NCI-H345 (cell line): ENCODE results near the gene RND1.
"Not testable (repeated sequence)": the region's sequence is repeated elsewhere in the genome, so short reads cannot be mapped to it uniquely, and the experiment has no call there.

Experiments
- DNase-seq: peaks from one replicate; lab custom pipeline; 2025; lab: John Stamatoyannopoulos, UW

RND1 gene

DNA sequence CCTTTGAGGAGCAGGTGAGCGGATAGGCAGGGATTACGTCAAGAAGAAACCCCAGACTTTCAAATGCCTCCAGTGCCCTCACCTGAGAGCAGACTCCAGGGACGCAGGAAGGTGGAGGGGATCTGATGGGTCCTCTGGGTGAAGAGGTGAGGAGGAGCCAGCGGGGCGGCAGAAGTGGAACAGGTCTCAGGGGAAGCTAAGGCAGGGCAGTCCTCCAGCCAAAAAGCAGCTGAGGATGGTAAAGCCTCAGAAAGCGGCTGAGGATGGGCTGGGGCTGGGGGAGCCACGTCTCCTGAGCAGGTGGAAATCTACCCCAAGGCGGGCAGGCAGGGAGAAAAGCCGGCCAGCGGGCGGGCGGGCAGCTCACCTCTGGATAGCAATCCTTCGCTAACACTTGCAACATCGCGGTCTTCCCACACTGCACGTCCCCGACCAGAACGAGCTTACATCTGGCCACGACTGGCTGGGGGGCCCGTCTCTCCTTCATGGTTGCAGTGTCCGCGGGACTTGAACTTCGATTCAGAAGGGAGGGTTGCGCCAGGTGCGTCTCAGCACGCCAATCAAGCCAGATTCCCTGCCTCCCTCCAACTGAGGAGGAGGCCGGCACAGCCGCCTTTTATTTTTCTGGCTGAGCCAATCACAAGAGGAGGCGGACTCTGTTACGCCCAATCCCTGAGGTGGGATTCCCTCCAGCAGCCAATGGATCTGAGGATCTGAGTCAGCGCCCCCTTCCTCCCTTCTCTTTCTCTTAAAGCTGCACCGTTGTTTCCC, at the start of gene RND1:
Gene RND1 (minus strand): TSS at position 590 of the 771 bp plus-strand sequence. CDS start 103 bp downstream, at position 487.
- peak; percentile 75 for DNase-seq

DNA sequence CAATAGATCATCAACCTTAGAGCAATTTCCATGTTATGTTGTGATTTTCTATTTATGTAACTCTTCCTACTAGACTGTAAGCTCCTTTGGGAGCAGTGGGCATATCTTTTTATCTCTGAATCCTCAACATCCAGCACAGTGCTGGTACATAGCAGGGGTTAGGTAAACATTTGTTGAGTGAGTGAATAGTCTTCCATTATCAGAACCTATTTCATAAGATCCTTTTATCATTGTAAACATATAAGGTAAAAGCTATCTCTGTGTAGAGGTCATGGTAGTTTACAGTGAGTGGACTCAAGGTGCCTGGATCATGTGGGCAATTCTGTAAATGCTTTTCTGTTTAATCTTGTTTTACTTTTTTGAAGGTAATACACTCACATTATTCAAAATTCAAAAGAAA, 44.5 kb upstream of the RND1 start:
- no peak for DNase-seq

DNA sequence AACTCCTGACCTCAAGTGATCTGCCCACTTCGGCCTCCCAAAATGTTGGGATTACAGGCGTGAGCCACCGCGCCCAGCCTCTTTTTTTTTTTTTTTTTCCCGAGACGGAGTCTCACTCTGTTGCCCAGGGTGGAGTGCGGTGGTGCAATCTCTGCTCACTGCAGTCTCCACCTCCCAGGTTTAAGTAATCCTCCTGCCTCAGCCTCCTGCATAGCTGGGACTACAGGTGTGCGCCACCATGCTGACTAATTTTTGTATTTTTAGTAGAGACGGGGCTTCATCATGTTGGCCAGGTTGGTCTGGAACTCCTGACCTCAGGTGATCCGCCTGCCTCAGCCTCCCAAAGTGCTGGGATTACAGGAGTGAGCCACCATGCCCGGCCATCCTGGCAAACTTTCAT, 44.0 kb upstream of the RND1 start:
- not testable (repeated sequence) for DNase-seq

DNA sequence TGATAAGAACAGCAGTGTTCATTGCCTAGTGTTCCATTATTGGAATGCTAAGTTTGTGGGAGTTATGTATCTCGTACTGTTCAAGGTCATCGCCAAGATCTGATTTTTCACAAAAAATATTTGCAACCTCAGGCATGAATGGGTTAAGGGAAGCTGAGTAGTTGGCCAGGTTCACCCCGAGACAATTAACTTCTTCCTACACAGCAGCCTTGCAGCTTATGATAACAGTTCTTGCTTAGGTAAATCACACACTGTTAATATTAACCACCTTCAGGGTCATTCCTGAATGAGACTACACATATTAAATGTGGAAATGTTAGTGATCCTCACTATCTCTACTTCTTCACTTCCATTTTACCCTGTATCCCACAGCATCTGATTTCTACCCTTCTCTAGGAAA, 41.6 kb upstream of the RND1 start:
- DNase-seq, result no peak

DNA sequence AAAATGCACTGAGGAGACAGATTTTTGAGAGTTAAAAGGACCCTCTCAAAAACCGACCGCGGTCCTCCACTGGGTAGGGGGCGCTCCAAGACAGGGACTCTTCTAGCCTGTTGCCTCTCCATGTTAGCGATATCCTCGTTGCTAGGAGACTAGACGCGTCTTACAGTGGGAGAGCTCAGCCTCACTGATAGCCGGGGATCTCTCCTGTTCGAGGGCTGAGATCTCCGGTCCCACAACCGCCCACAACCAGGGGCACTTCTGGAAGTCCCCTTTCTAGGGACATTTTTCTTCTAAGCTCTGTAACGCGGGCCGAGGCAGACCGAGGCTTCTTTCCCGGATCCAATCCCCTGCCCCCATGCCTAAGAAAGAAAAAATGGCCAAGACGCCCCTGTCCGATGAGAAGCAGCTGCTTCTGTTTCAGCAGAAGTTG, 38.3 kb upstream of the RND1 start:
- no peak for DNase-seq

DNA sequence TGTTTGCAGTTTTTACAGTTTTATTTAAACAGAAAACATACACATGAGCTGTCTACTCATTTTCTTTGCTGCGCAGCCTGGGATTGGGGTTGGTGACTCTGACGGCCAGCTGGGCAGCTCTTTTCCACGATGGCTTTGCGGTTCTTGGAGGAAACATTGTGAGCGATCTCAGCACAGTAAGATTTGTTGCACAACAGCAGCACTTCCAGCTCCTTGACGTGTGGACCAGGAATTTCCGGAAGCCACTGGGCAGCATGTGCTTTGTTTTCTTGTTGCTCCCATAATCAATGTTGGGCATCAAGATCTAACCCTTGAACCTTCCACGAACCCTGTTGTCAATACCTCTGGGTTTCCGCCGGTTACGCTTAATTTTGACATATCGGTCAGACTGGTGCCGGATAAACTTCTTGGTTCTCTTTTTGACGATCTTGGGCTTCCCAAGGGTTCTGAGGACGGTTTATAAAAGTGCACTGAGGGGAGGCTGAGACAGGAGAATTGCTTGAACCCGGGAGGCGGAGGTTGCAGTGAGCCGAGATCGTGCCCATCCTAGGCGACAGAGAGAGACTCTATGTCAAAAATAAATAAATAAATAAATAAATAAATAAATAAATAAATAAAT, 37.8 kb upstream of the RND1 start:
- DNase-seq, result no peak

DNA sequence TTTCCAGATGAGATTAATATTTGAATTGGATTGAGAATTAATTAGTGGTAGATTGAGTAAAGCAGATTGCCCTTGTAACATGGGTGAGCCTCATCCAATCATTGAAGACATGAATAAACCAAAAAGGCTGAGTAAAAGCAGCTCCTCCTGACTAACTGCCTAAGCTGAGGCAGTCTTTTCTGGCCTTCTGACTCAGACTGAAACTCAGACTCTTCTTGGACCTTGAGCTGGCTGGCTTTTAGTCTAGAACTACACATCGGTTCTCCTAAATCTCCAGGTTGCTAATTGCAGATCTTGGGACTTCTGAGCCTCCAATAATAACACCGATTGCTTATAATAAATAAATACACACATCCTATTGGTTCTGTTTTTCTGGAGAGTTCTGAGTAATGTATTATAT, 35.6 kb upstream of the RND1 start:
- DNase-seq, result no peak

DNA sequence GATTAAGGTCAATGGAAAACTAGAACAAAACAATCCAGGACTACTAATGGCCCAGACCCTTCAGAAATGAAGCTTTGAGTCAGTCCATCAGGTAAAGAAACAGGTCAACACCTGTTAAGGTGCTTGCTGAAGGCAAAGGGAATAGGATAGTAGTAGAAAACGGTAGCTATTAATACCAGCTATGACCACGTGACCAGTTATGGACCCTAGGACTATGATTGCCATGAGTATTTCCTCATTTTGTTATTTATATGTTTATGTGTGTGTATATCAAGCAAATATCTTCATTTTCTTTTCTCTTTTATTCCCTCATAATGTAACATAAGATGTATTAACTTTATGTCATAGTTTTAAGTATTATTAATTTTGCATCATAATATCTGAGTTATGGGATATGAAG, 34.0 kb upstream of the RND1 start:
- DNase-seq, result no peak

DNA sequence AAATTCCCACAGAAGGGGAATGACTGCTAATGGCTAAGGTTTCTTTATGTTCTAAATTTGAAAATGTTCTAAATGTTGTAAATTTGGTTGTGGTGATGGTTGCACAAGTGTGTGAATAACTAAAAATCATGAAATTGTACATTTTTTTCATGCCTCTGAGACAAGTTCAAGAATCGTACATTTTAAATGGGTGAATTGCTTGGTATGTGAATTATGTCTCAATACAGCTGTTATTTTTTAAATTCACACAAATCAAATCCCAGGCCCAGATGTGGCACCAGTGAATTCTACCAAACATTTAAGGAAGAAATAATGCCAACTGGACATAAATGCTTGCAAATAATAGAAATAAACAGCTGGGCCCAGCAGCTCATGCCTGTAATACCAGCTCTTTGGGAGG, 28.6 kb upstream of the RND1 start:
- DNase-seq, result no peak

DNA sequence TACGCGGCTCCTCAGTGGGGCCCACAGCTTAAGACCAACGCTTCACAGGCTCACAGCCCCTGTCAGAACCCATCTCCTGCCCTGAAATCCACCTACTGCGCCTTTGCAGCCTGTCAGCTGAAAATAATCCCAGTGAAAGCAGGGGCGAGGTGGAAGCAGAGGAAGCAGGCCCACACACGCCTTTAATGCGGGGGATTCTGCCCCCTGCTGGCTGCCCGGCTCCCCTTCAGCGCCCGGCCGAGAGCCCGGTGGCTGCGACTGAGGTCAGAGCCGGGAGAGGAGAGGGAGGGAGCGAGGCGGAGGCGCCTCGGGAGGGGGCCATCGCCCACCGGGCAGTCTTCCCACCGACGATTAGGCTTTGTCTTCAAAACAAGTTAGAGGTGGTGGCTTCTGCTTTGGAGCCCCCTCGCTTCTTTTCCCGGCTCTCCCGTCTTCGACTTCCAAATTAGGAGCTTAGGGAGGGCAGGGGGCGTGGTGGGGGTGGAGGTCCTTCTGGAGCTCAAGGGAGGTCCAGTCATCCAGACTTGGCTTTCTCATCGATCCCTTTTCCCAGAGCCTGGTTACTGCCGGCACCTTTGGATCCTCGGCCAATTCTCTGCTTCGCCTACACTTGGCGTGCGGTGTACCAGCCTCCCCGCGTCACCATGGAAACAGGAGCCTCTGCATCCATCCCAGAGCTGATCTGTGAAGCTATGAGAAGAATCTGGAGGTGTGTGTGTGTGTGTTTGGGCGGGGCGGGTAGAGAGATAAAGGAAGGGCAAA, 25.2 kb upstream of the RND1 start:
- DNase-seq, result peak; percentile 21

DNA sequence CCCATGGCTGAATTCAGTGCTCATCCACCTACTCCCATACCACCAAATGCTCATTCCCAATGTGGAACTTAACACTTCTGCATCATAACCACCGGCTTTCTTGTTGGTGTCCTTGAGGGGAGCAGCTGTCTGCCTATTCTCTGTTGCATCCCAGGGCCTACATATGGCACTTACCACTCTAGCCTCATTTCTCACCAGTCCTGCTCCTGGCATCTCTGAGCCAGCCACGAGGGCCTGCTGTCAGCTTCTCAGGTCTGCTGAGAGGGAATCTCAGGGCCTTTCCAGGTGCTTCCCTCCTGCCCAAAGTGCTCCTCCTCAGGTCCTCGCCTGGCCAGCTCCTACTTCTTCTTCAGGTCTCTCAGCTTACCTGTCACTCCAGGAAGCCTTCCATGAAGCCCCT, 24.0 kb upstream of the RND1 start:
- DNase-seq, result no peak

DNA sequence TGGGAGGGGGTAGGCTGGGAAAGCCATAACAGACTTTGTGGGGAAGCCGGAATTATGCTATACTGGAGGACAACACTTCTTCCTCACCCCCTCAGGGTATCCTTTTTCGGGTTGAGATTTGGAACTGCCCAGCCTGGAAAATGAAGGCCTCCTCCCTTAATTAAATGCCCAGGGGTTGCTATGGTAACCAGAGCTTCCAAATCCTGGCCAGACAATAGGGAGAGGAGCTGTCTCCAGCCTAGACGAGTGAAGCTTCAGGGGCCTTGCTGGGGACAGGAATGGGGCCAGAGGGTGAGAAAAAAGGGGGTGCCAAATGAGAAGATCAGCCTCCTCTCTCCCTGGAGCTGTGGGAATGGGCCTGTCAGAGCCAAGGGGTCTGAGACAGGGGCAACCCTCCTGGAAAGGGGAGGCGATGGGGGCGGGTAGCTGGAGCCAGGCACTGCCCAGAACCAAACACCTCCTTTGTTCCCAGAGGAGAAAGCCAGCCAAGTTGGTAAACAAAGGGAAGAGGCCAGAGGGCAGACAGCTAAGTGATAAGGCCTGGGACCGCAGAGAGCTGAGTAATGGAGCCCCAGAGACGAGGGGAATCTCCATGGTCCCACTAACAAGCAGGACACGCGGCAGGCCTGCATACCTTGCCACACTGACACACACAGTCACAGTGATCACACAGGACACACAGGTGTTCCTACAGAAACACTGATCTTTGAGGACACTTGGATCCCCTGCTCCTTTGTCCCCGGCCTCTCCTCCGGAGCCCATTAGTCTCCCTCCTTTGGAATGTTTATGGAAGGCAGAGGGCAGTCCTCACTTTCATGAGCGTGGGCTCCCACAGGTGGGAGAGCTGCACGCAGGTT, 17.9 kb upstream of the RND1 start:
- no peak for DNase-seq

DNA sequence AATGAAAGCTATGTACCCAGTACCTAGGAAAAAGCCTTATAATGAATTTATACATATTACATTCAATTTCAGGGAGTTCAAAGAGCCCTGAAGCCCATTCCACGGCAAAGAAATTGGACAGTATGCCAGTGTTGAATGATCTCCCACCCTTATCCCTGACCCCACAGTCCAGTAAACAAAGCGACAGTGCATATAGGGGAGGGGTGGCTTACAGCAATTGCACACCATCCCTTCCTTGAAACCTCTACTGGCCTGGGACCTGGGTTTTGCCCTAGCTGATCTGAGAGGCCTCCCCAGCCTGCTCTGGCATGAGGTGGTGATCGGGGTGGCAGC, 17.3 kb upstream of the RND1 start:
- DNase-seq, result no peak

DNA sequence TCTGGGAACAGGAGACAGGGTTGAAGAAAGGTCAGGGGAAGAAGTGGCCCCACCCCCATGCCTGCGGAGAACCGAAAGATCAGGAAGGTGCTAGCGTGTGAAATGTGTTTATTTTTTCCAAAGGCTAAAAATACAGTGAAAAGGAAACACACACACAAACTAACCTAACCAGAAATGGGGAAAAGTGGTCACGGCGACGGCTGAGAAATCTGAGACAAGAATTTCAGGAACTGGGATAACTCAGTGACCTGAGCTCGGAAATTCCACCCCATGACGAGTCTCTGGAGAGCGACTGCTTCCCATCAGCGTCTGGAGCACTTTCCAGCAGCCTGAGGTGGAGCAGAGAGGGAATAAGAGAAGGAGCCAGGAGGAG, 16.6 kb upstream of the RND1 start:
- DNase-seq, result no peak

DNA sequence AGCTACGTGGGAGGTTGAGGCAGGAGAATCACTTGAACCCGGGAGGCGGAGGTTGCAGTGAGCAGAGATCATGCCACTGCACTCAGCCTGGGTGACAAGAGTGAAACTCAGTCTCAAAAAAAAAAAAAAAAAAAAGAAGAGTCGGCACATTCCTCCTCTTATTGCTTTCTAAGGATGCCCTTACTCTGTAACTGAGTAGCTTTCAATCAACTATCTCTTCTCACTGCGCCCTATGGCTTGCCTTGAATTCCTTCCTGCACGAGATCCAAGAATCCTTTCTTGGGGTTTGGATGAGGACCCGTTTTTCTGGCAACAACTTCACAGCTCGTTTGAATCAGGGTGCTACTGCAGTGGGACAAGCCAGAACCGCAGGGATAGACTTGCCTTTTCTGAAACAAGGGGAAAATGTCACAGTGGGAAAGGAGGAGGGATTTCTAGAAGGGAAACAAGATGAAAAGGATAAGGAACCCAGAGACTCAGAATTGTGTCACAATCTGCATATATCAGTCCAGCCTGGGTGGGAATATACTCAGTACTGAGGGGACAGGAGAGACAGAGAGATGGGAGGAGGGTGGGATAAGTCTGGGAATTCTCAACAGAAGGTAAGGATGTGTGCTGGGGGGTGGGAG, 16.1 kb upstream of the RND1 start:
- no peak for DNase-seq

DNA sequence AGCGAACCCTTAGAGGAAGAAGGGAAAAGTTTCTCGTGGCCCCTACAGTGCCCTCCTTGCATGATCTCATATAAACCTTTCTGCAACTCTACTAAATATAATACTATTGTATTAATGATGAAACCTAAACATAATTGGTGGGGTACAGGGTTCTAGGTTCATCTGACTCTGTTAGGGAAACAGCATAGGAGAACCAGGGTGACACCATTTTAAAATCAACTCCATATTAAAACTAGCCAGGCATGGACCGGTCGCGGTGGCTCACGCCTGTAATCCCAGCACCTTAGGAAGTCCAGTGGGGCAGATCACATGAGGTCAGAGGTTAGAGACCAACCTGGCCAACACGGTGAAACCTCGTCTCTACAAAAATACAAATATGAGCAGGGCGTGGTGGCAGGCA, 15.0 kb upstream of the RND1 start:
- DNase-seq, result no peak

DNA sequence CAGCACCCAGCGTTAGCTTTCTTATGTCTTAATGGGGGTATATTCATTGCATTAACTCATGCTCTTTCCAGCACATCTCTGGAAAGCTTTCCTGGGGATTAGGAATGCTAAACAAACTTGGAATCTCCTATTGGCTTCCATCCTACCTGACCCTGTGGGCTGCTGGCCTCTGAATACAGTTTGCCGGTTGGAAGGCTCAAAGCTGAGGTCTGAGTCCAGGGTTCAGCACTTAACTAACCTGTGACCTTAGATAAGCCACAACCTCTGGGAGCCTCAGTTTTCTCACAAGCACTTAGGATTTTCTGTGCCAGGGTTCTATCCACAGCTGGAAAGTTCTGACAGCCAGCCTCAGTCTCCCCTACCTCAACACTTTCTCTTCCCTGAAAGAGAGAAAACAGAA, 12.9 kb upstream of the RND1 start:
- DNase-seq, result no peak

DNA sequence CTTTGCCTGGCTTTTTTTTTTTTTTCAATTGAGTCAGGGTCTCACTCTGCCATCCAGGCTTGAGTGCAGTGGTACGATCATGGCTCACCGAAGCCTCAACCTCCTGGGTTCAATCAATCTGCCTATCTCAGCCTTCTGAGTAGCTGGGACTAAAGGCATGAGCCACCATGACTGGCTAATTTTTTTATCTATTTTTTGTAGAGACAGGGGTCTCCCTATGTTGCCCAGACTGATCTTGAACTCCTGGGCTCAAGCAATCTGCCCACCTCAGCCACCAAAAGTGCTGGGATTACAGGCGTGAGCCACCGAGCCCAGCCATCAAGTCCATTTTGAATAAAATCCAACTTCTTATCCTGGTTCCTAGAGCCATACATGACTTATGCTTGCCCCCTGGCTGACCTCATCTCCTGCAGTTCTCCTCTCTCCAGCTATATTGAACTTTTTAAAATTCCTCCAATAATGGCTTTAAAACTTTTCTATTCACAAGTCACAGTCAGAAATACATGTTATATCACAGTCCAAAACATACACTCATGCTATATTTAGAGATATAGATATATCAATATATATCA, 10.4 kb upstream of the RND1 start:
- DNase-seq, result no peak

DNA sequence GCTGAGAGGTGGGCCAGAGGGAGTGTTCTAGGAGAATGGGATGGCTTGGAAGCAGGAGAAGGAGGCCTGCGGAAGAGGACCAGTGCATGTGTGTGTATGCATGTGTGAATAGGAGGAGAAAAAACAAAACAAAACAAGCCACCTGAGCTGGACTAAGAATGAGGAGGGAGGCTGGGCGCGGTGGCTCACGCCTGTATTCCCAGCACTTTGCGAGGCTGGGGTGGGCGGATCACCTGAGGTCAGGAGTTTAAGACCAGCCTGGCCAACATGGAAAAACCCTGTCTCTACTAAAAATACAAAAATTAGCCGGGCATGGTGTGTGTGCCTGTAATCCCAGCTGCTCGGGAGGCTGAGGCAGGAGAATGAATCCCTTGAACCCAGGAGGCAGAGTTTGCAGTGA, 7.9 kb upstream of the RND1 start:
- DNase-seq, result not testable (repeated sequence)

DNA sequence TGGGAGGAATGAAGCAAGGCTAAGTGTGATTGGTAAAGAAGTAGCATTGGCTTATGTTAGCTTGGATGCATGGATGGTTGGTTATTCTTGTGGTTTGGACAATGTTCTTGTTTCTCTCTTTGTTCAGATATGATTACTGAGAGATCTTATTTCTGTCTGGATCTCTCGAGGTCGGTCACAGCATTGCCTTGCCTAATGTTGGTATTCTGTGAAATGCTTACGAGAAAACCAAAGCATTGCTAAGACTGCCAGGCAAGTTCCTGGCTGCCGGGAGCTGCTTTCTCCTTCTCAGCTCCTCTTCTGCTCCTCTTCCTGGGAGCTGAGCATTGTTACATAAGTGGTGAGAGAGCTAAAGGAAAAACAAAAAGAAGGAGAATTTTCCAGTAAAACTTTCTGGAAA, 7.4 kb upstream of the RND1 start:
- no peak for DNase-seq

DNA sequence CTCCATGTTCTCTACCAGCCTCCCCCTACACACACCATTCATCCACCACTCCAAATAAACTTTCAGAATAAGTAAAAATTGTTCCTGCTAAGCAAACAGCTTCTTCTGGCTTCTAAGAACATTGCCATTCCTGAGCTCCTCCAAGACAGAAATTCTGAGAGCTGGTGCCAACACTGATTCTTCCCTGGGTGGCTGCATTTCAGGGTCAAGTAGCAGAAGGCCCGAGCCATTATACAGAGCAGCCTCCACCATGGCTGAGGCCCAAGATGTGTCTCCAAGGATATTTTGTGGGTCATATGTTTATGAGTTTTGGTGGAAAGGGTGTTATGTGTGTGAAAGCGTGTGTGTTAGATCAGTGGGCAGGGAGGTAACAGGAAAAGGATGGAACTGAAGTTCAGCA, 3.5 kb upstream of the RND1 start:
- DNase-seq, result no peak

DNA sequence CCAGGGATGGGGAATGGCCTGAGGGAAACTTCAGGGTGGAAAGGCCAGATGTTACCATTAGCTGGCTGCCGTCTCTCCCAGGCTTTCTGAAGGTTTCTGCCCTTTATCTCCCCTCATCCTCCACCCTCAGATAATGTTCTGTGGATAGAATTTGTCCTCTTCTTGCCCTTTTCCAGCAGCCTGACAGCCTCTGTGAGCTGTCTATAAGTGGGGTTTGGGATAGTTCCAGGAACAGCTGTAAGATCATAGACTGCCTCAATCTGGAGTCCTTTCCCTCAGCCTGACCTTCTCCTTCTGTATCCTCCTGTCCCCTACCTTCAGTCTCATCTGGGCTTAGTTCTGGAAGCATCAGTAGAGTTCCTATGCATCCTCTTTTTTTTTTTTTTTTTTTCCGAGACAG, 2.8 kb upstream of the RND1 start:
- no peak for DNase-seq
